HEK293 (cell line): ENCODE results near the gene PARS2.

ENCODE experiments used
- YY1 ChIP-seq: fragments of 450-650 bp; formaldehyde crosslinking; IDR thresholded peaks from 2 replicates; pipeline ENCODE4 v1.5.1; 2018; ENCODE audit warnings: missing biosample characterization, missing genetic modification characterization
- ZNF121 ChIP-seq: fragments of 450-650 bp; formaldehyde crosslinking; IDR thresholded peaks from 2 replicates; pipeline ENCODE4 v1.5.1; 2016; ENCODE audit warnings: missing biosample characterization, missing genetic modification characterization
- ZNF658 ChIP-seq: fragments of 450-650 bp; formaldehyde crosslinking; IDR thresholded peaks from 2 replicates; pipeline ENCODE4; 2016; ENCODE audit warnings: missing biosample characterization, missing genetic modification characterization
- TF ChIP-seq, protein P1 (sequence below): fragments of 450-650 bp; formaldehyde crosslinking; IDR thresholded peaks from 2 replicates; pipeline ENCODE4 v1.5.1; 2016; ENCODE audit warnings: missing biosample characterization, missing genetic modification characterization
- TF ChIP-seq, protein P2 (sequence below): fragments of 450-650 bp; IDR thresholded peaks from 2 replicates; pipeline ENCODE4 v1.5.1; 2018; ENCODE audit warnings: missing biosample characterization, missing genetic modification characterization

DNA sequence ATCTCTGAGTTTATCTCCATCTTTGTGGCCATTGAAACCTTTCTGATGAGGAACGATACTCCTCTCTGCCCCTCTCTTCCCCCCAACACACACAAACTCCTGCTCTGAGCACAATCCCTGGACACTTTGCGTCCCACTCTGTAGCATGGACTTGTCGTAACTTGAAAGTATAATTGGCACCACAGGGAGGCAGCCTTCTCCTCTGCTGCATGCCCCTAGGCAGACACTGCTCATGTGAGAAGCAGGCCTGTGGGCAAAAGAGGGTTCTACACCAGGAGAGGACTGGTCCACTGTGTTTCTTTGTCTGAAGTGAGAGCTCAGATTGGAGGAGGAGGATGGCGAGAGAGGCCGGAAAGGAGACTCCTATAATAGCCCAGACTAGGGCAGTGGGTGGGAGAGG is 3.8 kb upstream of the PARS2 start:
- TF ChIP-seq ZNF658 (tag by site-specific recombination) (no peak), ZNF121 (no peak), YY1 (no peak)
- TF ChIP-seq, protein P1, sequence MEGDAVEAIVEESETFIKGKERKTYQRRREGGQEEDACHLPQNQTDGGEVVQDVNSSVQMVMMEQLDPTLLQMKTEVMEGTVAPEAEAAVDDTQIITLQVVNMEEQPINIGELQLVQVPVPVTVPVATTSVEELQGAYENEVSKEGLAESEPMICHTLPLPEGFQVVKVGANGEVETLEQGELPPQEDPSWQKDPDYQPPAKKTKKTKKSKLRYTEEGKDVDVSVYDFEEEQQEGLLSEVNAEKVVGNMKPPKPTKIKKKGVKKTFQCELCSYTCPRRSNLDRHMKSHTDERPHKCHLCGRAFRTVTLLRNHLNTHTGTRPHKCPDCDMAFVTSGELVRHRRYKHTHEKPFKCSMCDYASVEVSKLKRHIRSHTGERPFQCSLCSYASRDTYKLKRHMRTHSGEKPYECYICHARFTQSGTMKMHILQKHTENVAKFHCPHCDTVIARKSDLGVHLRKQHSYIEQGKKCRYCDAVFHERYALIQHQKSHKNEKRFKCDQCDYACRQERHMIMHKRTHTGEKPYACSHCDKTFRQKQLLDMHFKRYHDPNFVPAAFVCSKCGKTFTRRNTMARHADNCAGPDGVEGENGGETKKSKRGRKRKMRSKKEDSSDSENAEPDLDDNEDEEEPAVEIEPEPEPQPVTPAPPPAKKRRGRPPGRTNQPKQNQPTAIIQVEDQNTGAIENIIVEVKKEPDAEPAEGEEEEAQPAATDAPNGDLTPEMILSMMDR (tag by site-specific recombination) = peak; percentile 46
- TF ChIP-seq, protein P2, sequence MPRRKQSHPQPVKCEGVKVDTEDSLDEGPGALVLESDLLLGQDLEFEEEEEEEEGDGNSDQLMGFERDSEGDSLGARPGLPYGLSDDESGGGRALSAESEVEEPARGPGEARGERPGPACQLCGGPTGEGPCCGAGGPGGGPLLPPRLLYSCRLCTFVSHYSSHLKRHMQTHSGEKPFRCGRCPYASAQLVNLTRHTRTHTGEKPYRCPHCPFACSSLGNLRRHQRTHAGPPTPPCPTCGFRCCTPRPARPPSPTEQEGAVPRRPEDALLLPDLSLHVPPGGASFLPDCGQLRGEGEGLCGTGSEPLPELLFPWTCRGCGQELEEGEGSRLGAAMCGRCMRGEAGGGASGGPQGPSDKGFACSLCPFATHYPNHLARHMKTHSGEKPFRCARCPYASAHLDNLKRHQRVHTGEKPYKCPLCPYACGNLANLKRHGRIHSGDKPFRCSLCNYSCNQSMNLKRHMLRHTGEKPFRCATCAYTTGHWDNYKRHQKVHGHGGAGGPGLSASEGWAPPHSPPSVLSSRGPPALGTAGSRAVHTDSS (tag by site-specific recombination) = no peak
